Suprapubic skin (tissue), 3 donors: ENCODE data around the gene ZMAT3.

Experiments
- POLR2AphosphoS5 ChIP-seq, 3 donors: sonication (generic); formaldehyde crosslinking; IDR thresholded peaks; one replicate each; pipeline ENCODE4 v1.6.1; 2017; ENCODE audit warnings: antibody characterized with exemption in 3 of 3
- TF ChIP-seq, protein P1 (sequence below), 2 donors: fragments of 200-600 bp in 1 of 2; fragments of 450-650 bp in 1 of 2; sonication (generic) in 1 of 2; IDR thresholded peaks; one replicate each; pipeline ENCODE4 v1.5.1; 2016 to 2019; ENCODE audit warnings: antibody characterized with exemption in 2 of 2, mild to moderate bottlenecking in 1 of 2, moderate library complexity in 1 of 2

DNA sequence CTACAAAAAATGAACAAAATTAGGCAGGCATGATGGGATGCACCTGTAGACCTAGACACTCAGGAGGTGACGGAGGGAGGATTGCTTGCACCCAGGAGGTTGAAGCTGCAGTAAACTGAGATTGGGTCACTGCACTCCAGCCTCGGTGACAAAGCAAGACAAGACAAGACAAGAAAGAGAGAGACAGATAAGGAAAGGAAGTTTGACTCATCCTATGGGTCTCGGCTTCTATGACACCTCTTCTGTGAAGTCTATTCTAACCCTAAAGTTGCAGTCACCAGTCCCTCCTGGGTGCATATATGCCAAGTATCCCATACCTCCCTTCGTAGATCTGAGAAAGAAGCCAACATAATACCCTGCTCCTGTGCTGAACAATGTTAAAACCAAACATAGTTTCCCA lies 7.9 kb upstream of the ZMAT3 start:
- TF ChIP-seq, protein P1, sequence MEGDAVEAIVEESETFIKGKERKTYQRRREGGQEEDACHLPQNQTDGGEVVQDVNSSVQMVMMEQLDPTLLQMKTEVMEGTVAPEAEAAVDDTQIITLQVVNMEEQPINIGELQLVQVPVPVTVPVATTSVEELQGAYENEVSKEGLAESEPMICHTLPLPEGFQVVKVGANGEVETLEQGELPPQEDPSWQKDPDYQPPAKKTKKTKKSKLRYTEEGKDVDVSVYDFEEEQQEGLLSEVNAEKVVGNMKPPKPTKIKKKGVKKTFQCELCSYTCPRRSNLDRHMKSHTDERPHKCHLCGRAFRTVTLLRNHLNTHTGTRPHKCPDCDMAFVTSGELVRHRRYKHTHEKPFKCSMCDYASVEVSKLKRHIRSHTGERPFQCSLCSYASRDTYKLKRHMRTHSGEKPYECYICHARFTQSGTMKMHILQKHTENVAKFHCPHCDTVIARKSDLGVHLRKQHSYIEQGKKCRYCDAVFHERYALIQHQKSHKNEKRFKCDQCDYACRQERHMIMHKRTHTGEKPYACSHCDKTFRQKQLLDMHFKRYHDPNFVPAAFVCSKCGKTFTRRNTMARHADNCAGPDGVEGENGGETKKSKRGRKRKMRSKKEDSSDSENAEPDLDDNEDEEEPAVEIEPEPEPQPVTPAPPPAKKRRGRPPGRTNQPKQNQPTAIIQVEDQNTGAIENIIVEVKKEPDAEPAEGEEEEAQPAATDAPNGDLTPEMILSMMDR (IDR thresholded peaks at IDR 0.05): no peak
- TF ChIP-seq POLR2AphosphoS5 (IDR thresholded peaks at IDR 0.05): no peak
